Smooth muscle cell of the coronary artery (primary cell): ENCODE measurements around the gene KRTAP10-2. TPM values are rescaled to one million over a fixed set of nuclear protein-coding genes. Genes with fewer than 3 reads are reported as not detected.

ENCODE experiments used
- total RNA-seq: library from RNA; depleted of rRNA; stranded (reverse); fragments of >200 nt; gene quantifications from 2 replicates; pipeline ENCODE4 v1.2.3, GENCODE V29; 2014; ENCODE audit warnings: low replicate concordance

Gene KRTAP10-2
- total RNA-seq, result not detected in 2 replicates

GRCh38 chr21:44551340-44551961 lies at the start of gene KRTAP10-2:
Gene KRTAP10-2, minus strand, starts transcription at chr21:44551505. Its CDS starts 47 bp downstream, at chr21:44551458.

GRCh38 chr21:44600118-44600978 lies 49.0 kb upstream of the KRTAP10-2 start, which contains the start of gene KRTAP10-7:
Gene KRTAP10-7, plus strand, starts transcription at chr21:44600597. Its CDS starts 25 bp downstream, at chr21:44600622.

GRCh38 chr21:44592446-44593311 lies 41.4 kb upstream of the KRTAP10-2 start, which contains the start of gene KRTAP10-6:
Gene KRTAP10-6, minus strand, starts transcription at chr21:44592505. Its CDS starts 21 bp downstream, at chr21:44592484.

GRCh38 chr21:44580231-44580821 lies 29.0 kb upstream of the KRTAP10-2 start, which contains the start of gene KRTAP10-5:
Gene KRTAP10-5, minus strand, starts transcription at chr21:44580604. Its CDS starts 26 bp downstream, at chr21:44580578.

GRCh38 chr21:44573630-44574456 lies 22.5 kb upstream of the KRTAP10-2 start, which contains the start of gene KRTAP10-4:
Gene KRTAP10-4, plus strand, starts transcription at chr21:44573729. Its CDS starts 30 bp downstream, at chr21:44573759.

GRCh38 chr21:44558695-44559094 lies 7.4 kb upstream of the KRTAP10-2 start, which contains the start of gene KRTAP10-3:
Gene KRTAP10-3, minus strand, starts transcription at chr21:44558795. Its CDS starts 80 bp downstream, at chr21:44558715.

GRCh38 chr21:44539991-44540666 lies 11.2 kb downstream of the KRTAP10-2 start, which contains the start of gene KRTAP10-1:
Gene KRTAP10-1, minus strand, starts transcription at chr21:44540195. Its CDS starts 45 bp downstream, at chr21:44540150.

Other genes with a start within 250 kb of the KRTAP10-2 start
- gene CFAP410, start 212.1 kb downstream of the KRTAP10-2 start, total RNA-seq, result 10.1 and 14.4 TPM in 2 replicates
- gene TRPM2, start 197.9 kb downstream of the KRTAP10-2 start, total RNA-seq, result under 0.01 TPM in 1 of 2 replicates, not detected in the other
- gene LRRC3, start 96.0 kb downstream of the KRTAP10-2 start, total RNA-seq, result 0.12 and 0.38 TPM in 2 replicates
- not detected in 2 replicates for gene KRTAP10-1, start 11.3 kb downstream of the KRTAP10-2 start, total RNA-seq
- not detected in 2 replicates for gene KRTAP10-3, start 7.3 kb upstream of the KRTAP10-2 start, total RNA-seq
- not detected in 2 replicates for gene KRTAP10-4, start 22.2 kb upstream of the KRTAP10-2 start, total RNA-seq
- not detected in 2 replicates for gene KRTAP10-5, start 29.1 kb upstream of the KRTAP10-2 start, total RNA-seq
- not detected in 2 replicates for gene KRTAP10-6, start 41.0 kb upstream of the KRTAP10-2 start, total RNA-seq
- not detected in 2 replicates for gene KRTAP10-7, start 49.1 kb upstream of the KRTAP10-2 start, total RNA-seq
- gene KRTAP10-8, start 60.6 kb upstream of the KRTAP10-2 start, total RNA-seq, result not detected in 2 replicates
- not detected in 2 replicates for gene KRTAP10-9, start 75.6 kb upstream of the KRTAP10-2 start, total RNA-seq
- gene KRTAP10-10, start 85.9 kb upstream of the KRTAP10-2 start, total RNA-seq, result not detected in 2 replicates
- not detected in 2 replicates for gene KRTAP10-11, start 94.9 kb upstream of the KRTAP10-2 start, total RNA-seq
- not detected in 2 replicates for gene KRTAP12-4, start 103.2 kb upstream of the KRTAP10-2 start, total RNA-seq
- gene KRTAP12-3, start 106.4 kb upstream of the KRTAP10-2 start, total RNA-seq, result not detected in 2 replicates
- gene KRTAP12-2, start 115.4 kb upstream of the KRTAP10-2 start, total RNA-seq, result not detected in 2 replicates
- not detected in 2 replicates for gene KRTAP12-1, start 130.7 kb upstream of the KRTAP10-2 start, total RNA-seq
- not detected in 2 replicates for gene KRTAP10-12, start 145.7 kb upstream of the KRTAP10-2 start, total RNA-seq
- gene TSPEAR, start 160.1 kb upstream of the KRTAP10-2 start, total RNA-seq, result not detected in 2 replicates